ENCODE data around the gene GART.

- TF ChIP-seq GATA3 (IDR thresholded peaks at IDR 0.05; ENCODE audit: low read depth, low read length) (no peak), GATA2 (IDR thresholded peaks at IDR 0.05; ENCODE audit: low read depth, low read length) (no peak)
These were observed 19.5 kb downstream of the GART start for GRCh38 chr21:33522297-33522952.

All from SH-SY5Y (cell line).